NCI-H1694 treated with DMSO at 0.1 percent for 48 hours (cell line): ENCODE data around the gene HAVCR2.
A peak's percentile ranks its signal among the peaks of the same experiment; 100 is the strongest.
"Not testable (repeated sequence)": the region's sequence is repeated elsewhere in the genome, so short reads cannot be mapped to it uniquely, and the experiment has no call there.

ENCODE experiments used
- DNase-seq: peaks from one replicate; lab custom pipeline; 2025; lab: John Stamatoyannopoulos, UW

The HAVCR2 gene

GRCh38 chr5:157088342-157088990, 20.4 kb downstream of the HAVCR2 start:
- no peak for DNase-seq

GRCh38 chr5:157086751-157087359, 22.0 kb downstream of the HAVCR2 start:
- no peak for DNase-seq

GRCh38 chr5:157085930-157086329, 22.9 kb downstream of the HAVCR2 start:
- no peak for DNase-seq

GRCh38 chr5:157080286-157080685, 28.6 kb downstream of the HAVCR2 start:
- DNase-seq: no peak

GRCh38 chr5:157076558-157076957, 32.3 kb downstream of the HAVCR2 start:
- no peak for DNase-seq

- no peak for DNase-seq
Observed at GRCh38 chr5:157072508-157072907, 36.3 kb downstream of the HAVCR2 start.

- DNase-seq: no peak
Observed at GRCh38 chr5:157069949-157070348, 38.9 kb downstream of the HAVCR2 start.

- no peak for DNase-seq
Observed at GRCh38 chr5:157068785-157069184, 40.1 kb downstream of the HAVCR2 start.

GRCh38 chr5:157068339-157068738, 40.5 kb downstream of the HAVCR2 start:
- DNase-seq: no peak

GRCh38 chr5:157067005-157067404, 41.8 kb downstream of the HAVCR2 start:
- DNase-seq: no peak

- no peak for DNase-seq
Observed at GRCh38 chr5:157066080-157066479, 42.8 kb downstream of the HAVCR2 start.

- no peak for DNase-seq
Observed at GRCh38 chr5:157063776-157064430, 44.9 kb downstream of the HAVCR2 start.

GRCh38 chr5:157059891-157060290, 49.0 kb downstream of the HAVCR2 start:
- DNase-seq: no peak

- DNase-seq: no peak
Observed at GRCh38 chr5:157059093-157059539, 49.7 kb downstream of the HAVCR2 start, which contains the start of gene HAVCR1. TSS of gene HAVCR1 (minus strand) at chr5:157059116. CDS start at chr5:157057943, 1,173 bp downstream.

- DNase-seq: no peak
Observed at GRCh38 chr5:157057459-157058370, 51.1 kb downstream of the HAVCR2 start.

GRCh38 chr5:157056848-157057247, 52.0 kb downstream of the HAVCR2 start:
- DNase-seq: not testable (repeated sequence)

- no peak for DNase-seq
Observed at GRCh38 chr5:157051604-157052245, 57.1 kb downstream of the HAVCR2 start.

- DNase-seq: no peak
Observed at GRCh38 chr5:157050050-157050449, 58.8 kb downstream of the HAVCR2 start.

- DNase-seq: no peak
Observed at GRCh38 chr5:157049605-157050004, 59.2 kb downstream of the HAVCR2 start.

- no peak for DNase-seq
Observed at GRCh38 chr5:157047898-157048297, 60.9 kb downstream of the HAVCR2 start.

GRCh38 chr5:157047016-157047415, 61.8 kb downstream of the HAVCR2 start:
- not testable (repeated sequence) for DNase-seq

- DNase-seq: peak; percentile 6
Observed at GRCh38 chr5:157046041-157046440, 62.8 kb downstream of the HAVCR2 start.
